Astrocyte (in vitro differentiated cells and primary cell): ENCODE results near the gene SNX11. TPM values are rescaled to one million over a fixed set of nuclear protein-coding genes. Genes with fewer than 3 reads are reported as not detected.

Experiments used
- DNase-seq: peaks from one replicate; pipeline ENCODE4 v3.0.0-alpha.2; 2010; ENCODE audit warnings: low read depth
- FAIRE-seq: peaks from 2 replicates; lab custom pipeline; 2011; peaks lifted over from hg19 to GRCh38; lab: Jason Lieb, UNC
- H2AFZ ChIP-seq: 2 replicates; pipeline ENCODE4 v1.6.0; 2012; ENCODE audit warnings: low read depth, low read length, inconsistent platforms
- H3K27ac ChIP-seq: 2 replicates; pipeline ENCODE4 v1.5.1; 2011; ENCODE audit warnings: low read depth, low read length, inconsistent platforms
- H3K27me3 ChIP-seq: 2 replicates; pipeline ENCODE4 v1.6.0; 2011; ENCODE audit warnings: low read length, inconsistent platforms; ENCODE audit not compliant: insufficient read depth
- H3K36me3 ChIP-seq: 2 replicates; pipeline ENCODE4 v1.5.1; 2011; ENCODE audit warnings: low read length, inconsistent platforms; ENCODE audit not compliant: insufficient read depth
- H3K4me1 ChIP-seq: 2 replicates; pipeline ENCODE4 v1.5.1; 2011; ENCODE audit warnings: low read length, inconsistent platforms; ENCODE audit not compliant: insufficient read depth
- H3K4me2 ChIP-seq: 2 replicates; pipeline ENCODE4 v1.6.0; 2012; ENCODE audit warnings: low read length, inconsistent platforms
- H3K4me3 ChIP-seq: 2 replicates; pipeline ENCODE4 v1.5.1; 2011; ENCODE audit warnings: low read depth, mild to moderate bottlenecking, low read length, inconsistent platforms; ENCODE audit not compliant: insufficient read depth
- H3K79me2 ChIP-seq: 2 replicates; pipeline ENCODE4 v1.6.0; 2012; ENCODE audit warnings: mild to moderate bottlenecking, low read length, inconsistent platforms; ENCODE audit not compliant: insufficient read depth
- H3K9ac ChIP-seq: 2 replicates; pipeline ENCODE4 v1.6.0; 2012; ENCODE audit warnings: mild to moderate bottlenecking, low read length, inconsistent platforms
- H3K9me3 ChIP-seq: 2 replicates; pipeline ENCODE4 v1.5.1; 2012; ENCODE audit warnings: low read depth, mild to moderate bottlenecking, low read length, inconsistent platforms; ENCODE audit not compliant: insufficient read depth
- H4K20me1 ChIP-seq: 2 replicates; pipeline ENCODE4 v1.6.0; 2012; ENCODE audit warnings: low read length, inconsistent platforms; ENCODE audit not compliant: insufficient read depth
- H3K27ac Mint-ChIP-seq: one replicate; pipeline ENCODE4 v1.8.0; 2021; ENCODE audit warnings: mild to moderate bottlenecking, mixed read lengths; ENCODE audit not compliant: unreplicated experiment
- H3K27me3 Mint-ChIP-seq: one replicate; pipeline ENCODE4 v1.8.0; 2021; ENCODE audit warnings: low read depth, mixed read lengths; ENCODE audit not compliant: unreplicated experiment
- H3K36me3 Mint-ChIP-seq: one replicate; pipeline ENCODE4 v1.8.0; 2021; ENCODE audit warnings: low read depth, mixed read lengths; ENCODE audit not compliant: unreplicated experiment
- H3K4me1 Mint-ChIP-seq: one replicate; pipeline ENCODE4 v1.8.0; 2021; ENCODE audit warnings: low read depth, mixed read lengths; ENCODE audit not compliant: unreplicated experiment
- H3K4me3 Mint-ChIP-seq: one replicate; pipeline ENCODE4 v1.8.0; 2021; ENCODE audit warnings: mild to moderate bottlenecking, moderate library complexity, mixed read lengths; ENCODE audit not compliant: unreplicated experiment
- H3K9me3 Mint-ChIP-seq: one replicate; pipeline ENCODE4 v1.8.0; 2021; ENCODE audit warnings: mild to moderate bottlenecking, mixed read lengths; ENCODE audit not compliant: unreplicated experiment
- EZH2 ChIP-seq: IDR thresholded peaks from 2 replicates; pipeline ENCODE4 v1.6.1; 2012; ENCODE audit warnings: mild to moderate bottlenecking, low read length, inconsistent platforms; ENCODE audit not compliant: insufficient read depth
- total RNA-seq: library from RNA; stranded (reverse); gene quantifications from 2 replicates; pipeline ENCODE4 v1.2.1, GENCODE V29; 2021
- TF ChIP-seq, protein P1 (sequence below): IDR thresholded peaks from 2 replicates; pipeline ENCODE4 v1.5.1; 2011; ENCODE audit warnings: low read depth, mild to moderate bottlenecking, inconsistent platforms, low read length, moderate library complexity; ENCODE audit not compliant: insufficient read depth

Gene SNX11
- total RNA-seq, 1 donor from 2014 or later = 33.3 TPM

DNA sequence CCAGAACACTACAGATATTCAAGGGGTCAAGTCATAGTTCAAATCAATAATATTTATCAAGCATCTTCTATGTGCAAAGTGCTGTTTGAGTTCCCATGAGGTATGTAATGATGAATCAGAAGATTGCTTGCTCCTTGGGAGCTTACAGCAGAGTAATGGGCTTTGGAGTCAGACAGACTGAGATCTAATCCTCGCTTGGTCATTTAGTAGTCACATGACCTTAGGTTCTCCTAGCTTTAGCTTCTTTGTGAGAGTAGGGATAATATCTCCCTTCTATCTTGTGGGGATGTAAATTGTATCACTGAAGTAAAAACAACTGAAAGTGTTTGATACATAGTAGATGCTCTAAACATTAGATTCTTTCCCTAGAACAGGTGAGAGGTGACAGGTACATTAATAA lies 30.1 kb downstream of the SNX11 start:
- Mint-ChIP-seq H3K27me3 (peaks cover 19% of the 10 kb centered on the region), H3K27ac (no peak overlapping the region), H3K4me3 (no peak overlapping the region), H3K36me3 (no peaks in the 10 kb centered on the region), H3K9me3 (no peaks in the 10 kb centered on the region), H3K4me1 (peaks cover 9% of the 10 kb centered on the region)
- Histone ChIP-seq H3K4me1 (no peaks in the 10 kb centered on the region), H3K4me3 (no peak overlapping the region), H3K27me3 (peaks cover 36% of the 10 kb centered on the region), H4K20me1 (no peaks in the 10 kb centered on the region), H3K4me2 (no peak overlapping the region), H2AFZ (no peak overlapping the region), H3K79me2 (no peaks in the 10 kb centered on the region), H3K27ac (no peak overlapping the region), H3K9me3 (no peaks in the 10 kb centered on the region), H3K36me3 (no peaks in the 10 kb centered on the region), H3K9ac (no peak overlapping the region)
- TF ChIP-seq, protein P1, sequence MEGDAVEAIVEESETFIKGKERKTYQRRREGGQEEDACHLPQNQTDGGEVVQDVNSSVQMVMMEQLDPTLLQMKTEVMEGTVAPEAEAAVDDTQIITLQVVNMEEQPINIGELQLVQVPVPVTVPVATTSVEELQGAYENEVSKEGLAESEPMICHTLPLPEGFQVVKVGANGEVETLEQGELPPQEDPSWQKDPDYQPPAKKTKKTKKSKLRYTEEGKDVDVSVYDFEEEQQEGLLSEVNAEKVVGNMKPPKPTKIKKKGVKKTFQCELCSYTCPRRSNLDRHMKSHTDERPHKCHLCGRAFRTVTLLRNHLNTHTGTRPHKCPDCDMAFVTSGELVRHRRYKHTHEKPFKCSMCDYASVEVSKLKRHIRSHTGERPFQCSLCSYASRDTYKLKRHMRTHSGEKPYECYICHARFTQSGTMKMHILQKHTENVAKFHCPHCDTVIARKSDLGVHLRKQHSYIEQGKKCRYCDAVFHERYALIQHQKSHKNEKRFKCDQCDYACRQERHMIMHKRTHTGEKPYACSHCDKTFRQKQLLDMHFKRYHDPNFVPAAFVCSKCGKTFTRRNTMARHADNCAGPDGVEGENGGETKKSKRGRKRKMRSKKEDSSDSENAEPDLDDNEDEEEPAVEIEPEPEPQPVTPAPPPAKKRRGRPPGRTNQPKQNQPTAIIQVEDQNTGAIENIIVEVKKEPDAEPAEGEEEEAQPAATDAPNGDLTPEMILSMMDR = no peak
- no peak for TF ChIP-seq EZH2
- DNase-seq = no peak
- FAIRE-seq = no peak

DNA sequence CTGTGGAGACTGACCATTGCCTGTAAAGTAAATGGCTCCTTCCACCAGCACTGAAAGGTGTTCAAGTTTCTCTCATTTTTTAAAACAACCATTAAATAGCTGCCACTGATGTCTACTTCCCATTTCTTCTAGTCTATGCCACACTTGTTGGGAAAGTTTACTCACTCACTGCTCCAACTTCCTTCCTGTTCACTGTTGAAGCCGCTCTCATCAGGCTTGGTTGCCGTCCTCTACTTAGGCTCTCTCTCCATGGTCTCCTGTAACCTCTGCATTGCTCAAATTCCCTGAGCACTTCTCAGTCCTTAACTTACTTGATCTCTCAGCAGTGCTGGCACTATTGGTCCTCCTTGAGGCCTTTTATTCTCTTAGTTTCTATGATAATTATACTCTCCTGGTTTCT lies 32.4 kb downstream of the SNX11 start:
- no peak overlapping the region for H3K27ac ChIP-seq
- Mint-ChIP-seq H3K36me3 (no peaks in the 10 kb centered on the region), H3K27ac (no peak overlapping the region), H3K4me3 (no peak overlapping the region), H3K4me1 (peaks cover 9% of the 10 kb centered on the region), H3K9me3 (no peaks in the 10 kb centered on the region), H3K27me3 (peaks cover 33% of the 10 kb centered on the region)
- H3K27me3 ChIP-seq = peaks cover 46% of the 10 kb centered on the region
- FAIRE-seq (no peak), DNase-seq (no peak)
- H3K36me3 ChIP-seq = no peaks in the 10 kb centered on the region
- no peak overlapping the region for H3K4me3 ChIP-seq
- H3K9ac ChIP-seq = no peak overlapping the region
- H2AFZ ChIP-seq = no peak overlapping the region
- no peak overlapping the region for H3K4me2 ChIP-seq
- no peaks in the 10 kb centered on the region for H4K20me1 ChIP-seq
- TF ChIP-seq, protein P1 = no peak
- no peak for TF ChIP-seq EZH2
- no peaks in the 10 kb centered on the region for H3K4me1 ChIP-seq
- no peaks in the 10 kb centered on the region for H3K9me3 ChIP-seq
- H3K79me2 ChIP-seq = no peaks in the 10 kb centered on the region

DNA sequence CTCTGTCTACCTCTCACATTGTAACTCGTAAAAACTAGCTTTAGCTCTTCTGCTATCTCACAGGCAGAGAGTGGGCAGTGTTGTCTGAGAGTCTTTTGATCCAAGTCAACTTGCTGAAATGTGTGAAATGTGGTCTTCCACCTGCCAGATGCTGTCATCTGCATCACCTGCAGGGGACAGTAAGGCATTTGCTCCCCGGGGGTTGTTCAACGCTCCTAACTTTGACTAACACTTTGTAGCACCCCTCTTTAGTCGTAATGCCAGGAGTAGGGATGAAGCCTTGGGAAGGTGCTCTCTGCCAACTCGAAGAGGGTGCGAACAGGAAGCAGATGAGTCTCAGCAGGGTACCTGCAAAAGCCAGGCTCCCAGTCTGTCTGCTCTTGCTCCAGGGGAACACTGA lies 36.1 kb downstream of the SNX11 start:
- H3K4me2 ChIP-seq = no peak overlapping the region
- H4K20me1 ChIP-seq = no peaks in the 10 kb centered on the region
- H3K9ac ChIP-seq = no peak overlapping the region
- Mint-ChIP-seq H3K4me1 (peaks cover 9% of the 10 kb centered on the region), H3K27me3 (peaks cover 43% of the 10 kb centered on the region), H3K9me3 (no peaks in the 10 kb centered on the region), H3K27ac (no peak overlapping the region), H3K4me3 (no peak overlapping the region), H3K36me3 (no peaks in the 10 kb centered on the region)
- TF ChIP-seq, protein P1 = no peak
- TF ChIP-seq EZH2 = no peak
- H3K9me3 ChIP-seq = no peaks in the 10 kb centered on the region
- no peaks in the 10 kb centered on the region for H3K79me2 ChIP-seq
- no peak for DNase-seq
- H3K27ac ChIP-seq = no peak overlapping the region
- H3K36me3 ChIP-seq = no peaks in the 10 kb centered on the region
- no peak for FAIRE-seq
- peaks cover 66% of the 10 kb centered on the region for H3K27me3 ChIP-seq
- H3K4me1 ChIP-seq = no peaks in the 10 kb centered on the region
- no peak overlapping the region for H3K4me3 ChIP-seq
- H2AFZ ChIP-seq = no peak overlapping the region
